ENCODE data around the gene PRKN. TPM values are rescaled to one million over a fixed set of nuclear protein-coding genes. Genes with fewer than 3 reads are reported as not detected.

PRKN gene
- total and polyA plus RNA-seq, 9 donors: 3.0 to 15.0 (median 9.2) TPM

DNA sequence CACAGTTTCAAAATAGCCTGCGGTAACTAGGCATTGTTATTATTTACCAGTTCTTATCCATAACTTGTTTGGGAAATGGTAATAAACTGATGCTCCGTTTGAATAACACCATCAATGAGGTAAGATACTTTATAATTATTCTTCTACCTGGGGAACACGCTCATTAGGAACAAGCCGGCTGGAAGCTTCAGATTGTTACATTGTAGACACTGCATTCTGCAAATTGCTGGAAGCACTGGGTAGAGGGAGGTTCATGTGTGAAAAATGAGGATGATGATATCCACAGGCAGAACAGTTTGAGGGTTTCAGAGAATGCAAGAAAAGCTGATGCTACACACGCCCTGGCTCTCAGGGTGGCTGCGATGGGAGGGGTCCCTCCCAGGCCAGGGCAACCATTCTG lies 893.1 kb downstream of the PRKN start:
- Histone ChIP-seq H3K36me3 (no peaks in the 10 kb centered on the region), H3K4me3 (no peak overlapping the region), H3K27me3 (no peaks in the 10 kb centered on the region), H3K4me1 (ENCODE audit: insufficient read depth) (no peaks in the 10 kb centered on the region), H3K9me3 (no peaks in the 10 kb centered on the region), H3K27ac (no peak overlapping the region)
- TF ChIP-seq, protein P1, sequence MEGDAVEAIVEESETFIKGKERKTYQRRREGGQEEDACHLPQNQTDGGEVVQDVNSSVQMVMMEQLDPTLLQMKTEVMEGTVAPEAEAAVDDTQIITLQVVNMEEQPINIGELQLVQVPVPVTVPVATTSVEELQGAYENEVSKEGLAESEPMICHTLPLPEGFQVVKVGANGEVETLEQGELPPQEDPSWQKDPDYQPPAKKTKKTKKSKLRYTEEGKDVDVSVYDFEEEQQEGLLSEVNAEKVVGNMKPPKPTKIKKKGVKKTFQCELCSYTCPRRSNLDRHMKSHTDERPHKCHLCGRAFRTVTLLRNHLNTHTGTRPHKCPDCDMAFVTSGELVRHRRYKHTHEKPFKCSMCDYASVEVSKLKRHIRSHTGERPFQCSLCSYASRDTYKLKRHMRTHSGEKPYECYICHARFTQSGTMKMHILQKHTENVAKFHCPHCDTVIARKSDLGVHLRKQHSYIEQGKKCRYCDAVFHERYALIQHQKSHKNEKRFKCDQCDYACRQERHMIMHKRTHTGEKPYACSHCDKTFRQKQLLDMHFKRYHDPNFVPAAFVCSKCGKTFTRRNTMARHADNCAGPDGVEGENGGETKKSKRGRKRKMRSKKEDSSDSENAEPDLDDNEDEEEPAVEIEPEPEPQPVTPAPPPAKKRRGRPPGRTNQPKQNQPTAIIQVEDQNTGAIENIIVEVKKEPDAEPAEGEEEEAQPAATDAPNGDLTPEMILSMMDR (IDR thresholded peaks at IDR 0.05): no peak
- TF ChIP-seq EP300 (IDR thresholded peaks at IDR 0.05): no peak
- intact Hi-C loops (cut with DNase I): no loop called here
- 90 to 92% (median 91%) methylated on average over 6 of the region's 6 CpGs for WGBS, 3 donors
- DNase-seq: no peak

DNA sequence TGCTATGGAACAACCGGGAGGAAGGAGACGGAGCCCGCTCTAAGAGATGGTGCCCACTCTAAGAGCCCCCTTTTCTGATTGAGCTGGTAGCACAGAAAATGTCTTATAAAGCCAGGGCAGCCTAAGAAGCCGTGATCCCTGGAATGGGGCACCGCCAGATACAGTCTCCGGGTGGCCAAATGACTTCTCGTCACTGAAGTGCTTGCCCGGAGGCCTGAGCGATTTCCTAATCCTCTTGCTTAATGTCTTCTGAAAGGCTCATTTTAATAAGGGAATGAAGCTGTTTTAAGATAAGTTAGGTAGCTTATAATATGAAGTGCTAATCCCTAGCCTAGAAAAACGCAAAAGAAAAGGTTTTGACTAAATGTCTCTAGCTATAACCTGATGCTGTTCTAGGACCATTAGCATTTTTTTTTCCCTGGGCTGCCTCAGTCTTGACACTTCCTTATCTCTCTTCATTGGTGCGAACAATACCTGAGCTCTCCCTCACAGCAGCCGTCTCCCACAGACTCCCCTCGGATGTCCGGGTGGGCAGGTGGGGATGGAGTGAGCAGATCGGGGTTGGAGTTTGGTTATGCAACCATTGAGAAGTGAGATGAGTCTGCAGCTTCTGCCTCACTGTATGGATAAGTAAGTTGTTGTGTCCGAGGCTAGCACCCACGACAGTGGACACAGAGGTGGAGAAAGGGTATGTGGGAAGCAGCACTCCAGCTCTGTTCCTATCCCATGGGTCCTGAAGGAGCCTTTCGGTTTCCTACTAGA lies 894.3 kb downstream of the PRKN start:
- DNase-seq: no peak
- H3K4me1 ChIP-seq (ENCODE audit: insufficient read depth): no peaks in the 10 kb centered on the region
- H3K27ac ChIP-seq: no peak overlapping the region
- H3K9me3 ChIP-seq: no peaks in the 10 kb centered on the region
- no peak overlapping the region for H3K4me3 ChIP-seq
- 85 to 95% (median 86%) methylated on average over 18 of the region's 18 CpGs for WGBS, 3 donors
- no peaks in the 10 kb centered on the region for H3K27me3 ChIP-seq
- intact Hi-C loops (cut with DNase I): no loop called here
- TF ChIP-seq, protein P1 (IDR thresholded peaks at IDR 0.05): no peak
- TF ChIP-seq POLR2A (IDR thresholded peaks at IDR 0.05): no peak
- no peak for TF ChIP-seq EP300 (IDR thresholded peaks at IDR 0.05)
- H3K36me3 ChIP-seq: no peaks in the 10 kb centered on the region

DNA sequence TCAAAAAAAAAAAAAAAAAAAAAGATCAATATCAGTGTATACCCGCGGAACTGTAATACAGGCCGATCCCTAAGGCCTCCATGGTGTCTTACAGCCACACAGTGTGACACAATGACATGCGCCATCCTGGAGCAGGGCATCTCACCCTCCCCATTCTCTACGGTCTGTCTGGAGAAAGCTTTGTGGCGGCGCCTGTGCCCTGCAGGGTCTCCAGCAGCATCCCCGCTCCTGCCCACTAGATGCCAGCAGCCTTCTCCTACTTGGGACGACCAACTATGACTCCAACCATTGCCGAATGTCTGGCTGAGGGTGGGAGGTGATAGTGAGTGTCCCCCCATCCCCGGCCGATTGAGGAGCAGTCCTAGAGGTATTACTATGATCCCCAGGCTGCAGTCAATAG lies 894.9 kb downstream of the PRKN start:
- no peaks in the 10 kb centered on the region for H3K4me1 ChIP-seq (ENCODE audit: insufficient read depth)
- WGBS, 3 donors: 93 to 96% (median 94%) methylated on average over 12 of the region's 12 CpGs
- intact Hi-C loops (cut with DNase I): no loop called here
- no peak overlapping the region for H3K4me3 ChIP-seq
- no peak overlapping the region for H3K27ac ChIP-seq
- no peak for TF ChIP-seq EP300 (IDR thresholded peaks at IDR 0.05)
- TF ChIP-seq POLR2A (IDR thresholded peaks at IDR 0.05): no peak
- TF ChIP-seq, protein P1 (IDR thresholded peaks at IDR 0.05): no peak
- no peaks in the 10 kb centered on the region for H3K27me3 ChIP-seq
- H3K9me3 ChIP-seq: no peaks in the 10 kb centered on the region
- no peaks in the 10 kb centered on the region for H3K36me3 ChIP-seq
- no peak for DNase-seq

DNA sequence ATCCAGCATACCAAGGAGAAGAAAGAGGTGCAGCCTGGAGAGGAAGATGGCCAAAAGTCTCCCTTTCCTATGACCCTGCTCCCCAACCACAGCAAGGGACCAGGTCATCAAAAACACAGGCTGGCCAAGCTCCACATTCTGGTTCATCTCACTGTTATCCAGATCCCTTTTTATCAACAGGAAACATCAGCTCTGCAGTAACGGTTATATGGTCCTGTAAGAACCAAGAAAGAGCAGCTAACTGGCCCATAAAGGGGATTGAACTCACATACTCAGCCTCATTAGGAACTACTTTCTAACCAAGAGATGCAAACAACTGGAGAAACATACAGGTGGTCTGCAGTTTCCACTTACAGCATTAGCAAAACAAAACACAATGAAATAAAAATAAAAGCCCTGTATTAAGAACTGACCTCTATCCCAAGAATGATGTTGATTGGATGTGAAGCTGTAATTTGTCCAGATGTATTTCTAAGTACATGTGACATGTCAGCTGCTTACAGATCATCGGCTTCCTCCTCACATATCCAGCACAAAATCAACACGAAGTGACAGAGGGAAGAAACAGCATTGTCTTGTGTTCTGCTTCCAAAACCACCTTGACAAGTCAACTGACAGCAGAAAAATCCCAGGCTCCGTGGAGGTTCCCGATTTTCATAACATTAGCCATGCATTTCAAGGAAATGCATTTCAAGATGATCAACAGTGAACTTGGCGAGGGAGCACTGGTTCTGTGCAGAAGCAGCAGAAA lies 896.5 kb downstream of the PRKN start:
- WGBS, 3 donors: 68 to 72% (median 72%) methylated on average over 6 of the region's 6 CpGs
- Histone ChIP-seq H3K9me3 (no peaks in the 10 kb centered on the region), H3K36me3 (no peaks in the 10 kb centered on the region), H3K27ac (no peak overlapping the region), H3K4me3 (no peak overlapping the region), H3K4me1 (ENCODE audit: insufficient read depth) (no peaks in the 10 kb centered on the region), H3K27me3 (no peaks in the 10 kb centered on the region)
- intact Hi-C loops (cut with DNase I): no loop called here
- no peak for DNase-seq
- TF ChIP-seq EP300 (IDR thresholded peaks at IDR 0.05): no peak
- TF ChIP-seq, protein P1 (IDR thresholded peaks at IDR 0.05): no peak
- TF ChIP-seq POLR2A (IDR thresholded peaks at IDR 0.05): no peak
